NT2/D1 (cell line): ENCODE measurements around the gene RBPMS2.
"Not testable (repeated sequence)": the region's sequence is repeated elsewhere in the genome, so short reads cannot be mapped to it uniquely, and the experiment has no call there.

ENCODE experiments used
- DNase-seq: peaks from one replicate; pipeline ENCODE4 v3.0.0-alpha.2; 2011; ENCODE audit warnings: low read depth, low spot score
- H3K27me3 ChIP-seq: 2 replicates; pipeline ENCODE4 v1.6.0; 2011; ENCODE audit warnings: mild to moderate bottlenecking; ENCODE audit not compliant: insufficient read length, insufficient read depth
- H3K36me3 ChIP-seq: 2 replicates; pipeline ENCODE4 v1.6.1; 2011; ENCODE audit warnings: mild to moderate bottlenecking, low read length, mixed read lengths; ENCODE audit not compliant: insufficient read depth, insufficient read length
- H3K4me1 ChIP-seq: 2 replicates; pipeline ENCODE4 v1.5.1; 2011; ENCODE audit not compliant: insufficient read depth, insufficient read length
- H3K4me3 ChIP-seq: 2 replicates; pipeline ENCODE4 v1.5.1; 2011; ENCODE audit warnings: low read depth; ENCODE audit not compliant: insufficient read length
- H3K9ac ChIP-seq: 2 replicates; pipeline ENCODE4 v1.6.0; 2011; ENCODE audit warnings: low read depth; ENCODE audit not compliant: insufficient read length
- H3K9me3 ChIP-seq: 2 replicates; pipeline ENCODE4 v1.5.1; 2011; ENCODE audit warnings: mild to moderate bottlenecking, low read length; ENCODE audit not compliant: insufficient read depth
- SUZ12 ChIP-seq: IDR thresholded peaks from 2 replicates; pipeline ENCODE4 v1.6.1; 2011; ENCODE audit not compliant: insufficient read length, insufficient read depth; ENCODE audit errors: extremely low read depth
- YY1 ChIP-seq: IDR thresholded peaks from 2 replicates; pipeline ENCODE4 v1.6.1; 2011; ENCODE audit not compliant: insufficient read length, insufficient read depth
- ZNF274 ChIP-seq: IDR thresholded peaks from 2 replicates; pipeline ENCODE4 v1.6.1; 2011; ENCODE audit warnings: mild to moderate bottlenecking, low read depth, low read length

RBPMS2 gene

GRCh38 chr15:64743691-64744090 lies 31.7 kb downstream of the RBPMS2 start:
- H3K4me1 ChIP-seq: peaks cover 9% of the 10 kb centered on the region
- no peaks in the 10 kb centered on the region for H3K27me3 ChIP-seq
- TF ChIP-seq ZNF274 (no peak), YY1 (no peak), SUZ12 (no peak)
- no peaks in the 10 kb centered on the region for H3K9me3 ChIP-seq
- H3K36me3 ChIP-seq: peaks cover 82% of the 10 kb centered on the region
- no peak for DNase-seq
- H3K9ac ChIP-seq: no peak overlapping the region
- H3K4me3 ChIP-seq: no peak overlapping the region

- peaks cover 80% of the 10 kb centered on the region for H3K36me3 ChIP-seq
- H3K4me1 ChIP-seq: peaks cover 10% of the 10 kb centered on the region
- H3K9me3 ChIP-seq: no peaks in the 10 kb centered on the region
- H3K9ac ChIP-seq: no peak overlapping the region
- no peak for TF ChIP-seq ZNF274
- TF ChIP-seq SUZ12: no peak
- no peak for TF ChIP-seq YY1
- no peak overlapping the region for H3K4me3 ChIP-seq
- H3K27me3 ChIP-seq: no peaks in the 10 kb centered on the region
- DNase-seq: no peak
These were observed 32.5 kb downstream of the RBPMS2 start for GRCh38 chr15:64742921-64743320.

DNA sequence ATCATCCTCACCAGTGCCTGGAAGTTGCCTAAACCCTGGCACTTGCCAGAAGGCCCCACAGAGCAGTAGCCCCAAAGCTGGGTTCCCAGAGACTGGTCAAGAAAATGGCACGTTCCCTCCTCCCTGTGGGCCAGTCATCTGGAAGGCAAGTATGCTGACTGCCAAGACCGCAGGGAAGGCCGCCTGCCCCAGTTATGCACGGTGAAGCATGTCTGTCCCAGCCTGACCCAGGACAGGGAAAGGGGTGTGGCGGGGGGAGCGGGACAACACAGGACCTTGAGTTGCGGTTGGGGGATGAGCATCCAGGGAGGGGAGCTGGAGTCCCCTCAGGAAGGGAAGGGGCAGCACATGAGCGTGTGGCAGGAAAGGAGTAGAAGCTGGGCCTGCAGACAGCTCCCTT lies 33.0 kb downstream of the RBPMS2 start:
- DNase-seq: no peak
- Histone ChIP-seq H3K9ac (no peak overlapping the region), H3K4me3 (no peak overlapping the region), H3K36me3 (peaks cover 77% of the 10 kb centered on the region), H3K9me3 (no peaks in the 10 kb centered on the region), H3K4me1 (peaks cover 13% of the 10 kb centered on the region), H3K27me3 (no peaks in the 10 kb centered on the region)
- TF ChIP-seq SUZ12 (no peak), ZNF274 (no peak), YY1 (no peak)

DNA sequence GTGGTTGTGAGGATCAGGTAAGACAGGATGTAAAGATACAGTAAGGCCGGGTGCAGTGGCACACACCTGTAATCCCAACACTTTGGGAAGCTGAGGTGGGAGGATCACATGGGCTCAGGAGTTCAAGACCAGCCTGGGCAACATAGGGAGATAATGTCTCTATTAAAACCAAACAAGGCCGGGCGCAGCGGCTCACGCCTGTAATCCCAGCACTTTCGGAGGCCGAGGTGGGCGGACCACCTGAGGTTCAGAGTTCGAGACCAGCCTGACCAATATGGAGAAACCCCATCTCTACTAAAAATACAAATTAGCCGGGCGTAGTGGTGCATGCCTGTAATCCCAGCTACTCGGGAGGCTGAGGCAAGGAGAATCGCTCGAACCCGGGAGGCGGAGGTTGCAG lies 33.7 kb downstream of the RBPMS2 start:
- peaks cover 16% of the 10 kb centered on the region for H3K4me1 ChIP-seq
- DNase-seq, H3K27me3 ChIP-seq, H3K9me3 ChIP-seq, H3K4me3 ChIP-seq, H3K9ac ChIP-seq: not testable (repeated sequence)
- H3K36me3 ChIP-seq: peaks cover 70% of the 10 kb centered on the region

GRCh38 chr15:64740311-64741170 lies 34.8 kb downstream of the RBPMS2 start:
- no peak overlapping the region for H3K9ac ChIP-seq
- DNase-seq: no peak
- H3K4me1 ChIP-seq: peaks cover 25% of the 10 kb centered on the region
- no peaks in the 10 kb centered on the region for H3K27me3 ChIP-seq
- H3K36me3 ChIP-seq: peaks cover 72% of the 10 kb centered on the region
- H3K4me3 ChIP-seq: no peak overlapping the region
- TF ChIP-seq YY1: no peak
- no peak for TF ChIP-seq SUZ12
- no peak for TF ChIP-seq ZNF274
- no peaks in the 10 kb centered on the region for H3K9me3 ChIP-seq

GRCh38 chr15:64739577-64740143 lies 35.7 kb downstream of the RBPMS2 start:
- no peak overlapping the region for H3K9ac ChIP-seq
- H3K4me3 ChIP-seq: no peak overlapping the region
- H3K36me3 ChIP-seq: peaks cover 69% of the 10 kb centered on the region
- no peaks in the 10 kb centered on the region for H3K27me3 ChIP-seq
- no peaks in the 10 kb centered on the region for H3K9me3 ChIP-seq
- H3K4me1 ChIP-seq: peaks cover 25% of the 10 kb centered on the region
- no peak for DNase-seq
- TF ChIP-seq YY1: no peak
- no peak for TF ChIP-seq SUZ12
- TF ChIP-seq ZNF274: no peak

DNA sequence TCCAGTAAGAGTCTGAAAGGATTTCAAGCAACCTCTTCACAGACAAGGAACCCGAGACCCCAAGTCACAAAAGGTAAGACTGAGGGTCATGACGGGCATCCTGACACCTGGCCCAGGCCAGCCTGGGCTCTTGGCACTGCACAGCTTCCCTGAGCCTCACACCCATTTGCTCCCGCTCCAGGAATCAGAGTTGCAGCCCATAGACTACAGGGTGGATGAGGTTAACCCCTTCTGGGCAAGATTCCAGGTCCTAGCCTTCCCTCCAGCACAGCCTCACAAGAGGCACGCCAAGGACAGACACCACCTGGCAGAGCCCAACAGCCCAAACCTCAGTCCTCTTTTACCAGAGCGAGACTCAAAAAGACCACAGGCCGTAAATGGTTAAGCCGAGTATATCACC lies 36.2 kb downstream of the RBPMS2 start:
- no peaks in the 10 kb centered on the region for H3K9me3 ChIP-seq
- no peaks in the 10 kb centered on the region for H3K27me3 ChIP-seq
- TF ChIP-seq SUZ12 (no peak), YY1 (no peak), ZNF274 (no peak)
- peaks cover 25% of the 10 kb centered on the region for H3K4me1 ChIP-seq
- no peak overlapping the region for H3K9ac ChIP-seq
- no peak for DNase-seq
- peaks cover 69% of the 10 kb centered on the region for H3K36me3 ChIP-seq
- H3K4me3 ChIP-seq: no peak overlapping the region
